Measurements from ENCODE around the gene FBXO15.

FBXO15 gene

GRCh38 chr18:74173434-74173750 lies 25.8 kb upstream of the FBXO15 start:
- TF ChIP-seq, protein P1, sequence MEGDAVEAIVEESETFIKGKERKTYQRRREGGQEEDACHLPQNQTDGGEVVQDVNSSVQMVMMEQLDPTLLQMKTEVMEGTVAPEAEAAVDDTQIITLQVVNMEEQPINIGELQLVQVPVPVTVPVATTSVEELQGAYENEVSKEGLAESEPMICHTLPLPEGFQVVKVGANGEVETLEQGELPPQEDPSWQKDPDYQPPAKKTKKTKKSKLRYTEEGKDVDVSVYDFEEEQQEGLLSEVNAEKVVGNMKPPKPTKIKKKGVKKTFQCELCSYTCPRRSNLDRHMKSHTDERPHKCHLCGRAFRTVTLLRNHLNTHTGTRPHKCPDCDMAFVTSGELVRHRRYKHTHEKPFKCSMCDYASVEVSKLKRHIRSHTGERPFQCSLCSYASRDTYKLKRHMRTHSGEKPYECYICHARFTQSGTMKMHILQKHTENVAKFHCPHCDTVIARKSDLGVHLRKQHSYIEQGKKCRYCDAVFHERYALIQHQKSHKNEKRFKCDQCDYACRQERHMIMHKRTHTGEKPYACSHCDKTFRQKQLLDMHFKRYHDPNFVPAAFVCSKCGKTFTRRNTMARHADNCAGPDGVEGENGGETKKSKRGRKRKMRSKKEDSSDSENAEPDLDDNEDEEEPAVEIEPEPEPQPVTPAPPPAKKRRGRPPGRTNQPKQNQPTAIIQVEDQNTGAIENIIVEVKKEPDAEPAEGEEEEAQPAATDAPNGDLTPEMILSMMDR (conservative IDR thresholded peaks at IDR 0.05): no peak
- H3K27ac ChIP-seq: no peak overlapping the region

DNA sequence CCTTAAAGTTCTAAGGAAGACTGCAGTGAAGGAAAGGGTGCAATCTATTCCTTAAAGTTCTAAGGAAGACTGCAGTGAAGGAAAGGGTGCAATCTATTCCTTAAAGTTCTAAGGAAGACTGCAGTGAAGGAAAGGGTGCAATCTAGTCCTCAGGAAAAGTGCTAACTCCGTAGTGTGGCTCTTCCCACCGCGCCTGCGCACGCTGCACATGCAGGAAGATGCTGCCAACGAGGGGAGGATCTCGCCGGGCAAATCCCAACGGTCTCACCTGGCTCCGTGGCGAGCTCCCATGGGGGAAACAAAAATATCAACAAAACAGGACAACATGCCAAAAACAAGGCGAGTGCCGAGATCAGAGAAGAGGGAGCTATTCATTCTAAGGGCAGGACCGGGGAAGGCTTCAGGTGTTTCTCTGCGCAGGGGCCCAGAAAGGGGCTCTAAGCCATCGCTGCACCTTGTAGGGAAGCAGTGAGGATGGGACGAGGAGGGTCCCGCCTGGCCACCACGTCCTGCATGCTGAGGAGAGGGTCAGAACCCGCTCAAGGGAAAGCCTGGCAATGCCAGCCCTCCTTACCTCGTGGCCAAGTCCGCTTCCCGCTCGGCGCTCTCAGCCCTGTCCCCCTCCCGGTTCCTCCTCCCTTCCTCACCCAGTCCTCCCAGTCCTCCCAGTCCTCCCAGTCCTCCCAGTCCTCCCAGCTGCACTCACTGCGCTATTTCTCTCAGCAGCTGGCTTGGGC lies 25.2 kb upstream of the FBXO15 start:
- TF ChIP-seq, protein P1 (conservative IDR thresholded peaks at IDR 0.05): no peak
- no peak overlapping the region for H3K27ac ChIP-seq

DNA sequence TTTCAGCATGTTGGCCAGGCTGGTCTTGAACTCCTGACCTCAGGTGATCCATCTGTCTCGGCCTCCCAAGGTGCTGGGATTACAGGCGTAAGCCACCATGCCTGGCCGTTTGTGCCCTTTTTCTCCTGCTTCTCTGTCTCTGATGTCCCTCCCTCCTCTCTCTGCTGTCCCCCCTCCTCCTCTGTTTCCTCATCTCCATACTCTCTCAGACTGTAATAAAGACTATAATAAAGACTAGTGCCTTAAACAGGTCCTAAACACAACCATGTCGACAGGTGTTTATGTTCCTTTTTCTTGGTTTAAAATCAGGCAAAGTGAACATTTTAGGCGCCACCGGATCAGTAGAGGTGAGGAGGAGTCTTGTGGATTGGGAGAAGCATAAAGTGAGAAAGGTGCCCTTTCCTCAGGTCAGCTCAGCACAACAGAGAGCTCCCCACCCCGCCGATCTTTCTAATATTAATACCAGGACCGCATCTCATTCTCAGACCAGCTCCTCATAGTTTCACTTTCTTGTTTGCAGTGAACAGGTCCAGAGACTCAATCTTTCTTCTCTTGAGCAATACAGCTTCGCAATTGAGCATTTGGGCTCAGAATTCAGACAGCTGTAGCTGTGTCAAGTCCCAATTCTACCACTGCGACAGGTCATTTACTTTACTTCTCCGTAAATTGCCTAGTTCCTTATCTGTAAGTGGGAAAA lies 24.4 kb upstream of the FBXO15 start:
- TF ChIP-seq, protein P1 (conservative IDR thresholded peaks at IDR 0.05): no peak
- H3K27ac ChIP-seq: peak overlapping the region; percentile 34; the same call in 1 of the 2 replicates

DNA sequence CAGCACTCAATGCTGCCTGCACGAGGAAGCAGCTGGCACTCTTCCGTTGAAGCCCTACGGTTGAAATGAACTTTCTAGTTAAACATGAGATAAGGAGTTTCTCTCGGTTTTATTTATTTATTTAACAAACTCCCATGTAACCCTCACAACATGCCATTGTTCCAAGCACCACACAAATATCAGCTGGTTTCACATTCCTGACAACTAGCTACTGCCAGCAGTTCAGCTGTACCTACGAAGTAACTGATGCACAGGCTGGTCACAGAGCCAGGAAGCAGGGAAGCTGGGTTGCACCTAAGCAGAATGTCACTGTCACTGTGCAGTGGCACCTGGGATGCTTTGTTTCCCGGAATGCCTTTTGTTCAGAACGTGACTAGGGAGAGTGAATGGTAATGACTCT lies 18.8 kb upstream of the FBXO15 start:
- peak overlapping the region; percentile 43 for H3K27ac ChIP-seq
- TF ChIP-seq, protein P1 (conservative IDR thresholded peaks at IDR 0.05): no peak

DNA sequence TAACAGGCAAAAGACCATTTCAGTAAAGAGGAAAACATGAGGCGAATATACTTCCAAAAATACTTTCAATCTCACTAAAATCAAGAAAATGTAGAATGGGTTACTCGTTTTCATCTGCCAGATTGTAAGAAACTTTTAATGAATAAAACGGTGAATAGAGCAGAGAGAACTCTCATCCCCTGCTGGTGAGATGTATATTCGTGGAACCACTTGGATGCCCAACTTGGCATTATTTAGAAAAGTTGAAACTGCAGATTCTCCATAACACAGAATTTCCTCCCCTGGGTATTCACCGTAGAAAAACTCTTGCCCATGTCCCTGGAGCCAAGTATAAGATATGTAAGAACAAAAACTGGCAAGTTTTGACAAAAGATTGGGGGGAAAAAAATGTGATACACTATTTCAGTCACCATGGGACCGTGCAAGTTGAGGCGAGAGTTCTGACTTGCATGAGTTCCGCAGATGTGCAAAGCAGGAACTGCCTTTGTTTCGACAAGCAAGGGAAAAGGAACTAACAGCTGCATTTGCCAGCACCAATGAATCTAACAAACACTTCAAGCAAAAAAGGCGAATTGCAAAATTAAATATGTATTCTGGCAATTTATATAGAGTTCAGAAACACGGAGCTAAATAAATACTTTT lies 15.5 kb upstream of the FBXO15 start:
- no peak overlapping the region for H3K27ac ChIP-seq
- TF ChIP-seq, protein P1 (conservative IDR thresholded peaks at IDR 0.05): no peak

DNA sequence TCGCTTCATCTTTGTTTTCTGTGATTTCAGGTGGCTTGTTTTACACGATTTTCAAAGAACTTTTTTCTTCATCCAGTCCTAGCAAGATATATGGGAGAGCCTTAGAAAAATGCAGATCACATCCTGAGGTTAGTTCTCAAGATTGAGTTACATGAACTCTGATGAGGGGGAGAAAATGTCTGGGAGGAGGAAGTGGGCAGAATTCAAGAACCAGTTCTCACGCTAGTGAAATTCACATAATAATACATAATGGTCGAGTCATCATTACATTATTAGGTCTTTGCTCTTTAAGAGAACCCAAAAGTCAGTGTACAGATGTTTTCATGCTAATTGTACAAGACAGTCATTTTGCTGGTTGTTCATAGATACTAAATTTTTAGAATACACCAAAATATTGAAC lies 7.6 kb upstream of the FBXO15 start:
- TF ChIP-seq, protein P1 (conservative IDR thresholded peaks at IDR 0.05): no peak
- no peak overlapping the region for H3K27ac ChIP-seq

DNA sequence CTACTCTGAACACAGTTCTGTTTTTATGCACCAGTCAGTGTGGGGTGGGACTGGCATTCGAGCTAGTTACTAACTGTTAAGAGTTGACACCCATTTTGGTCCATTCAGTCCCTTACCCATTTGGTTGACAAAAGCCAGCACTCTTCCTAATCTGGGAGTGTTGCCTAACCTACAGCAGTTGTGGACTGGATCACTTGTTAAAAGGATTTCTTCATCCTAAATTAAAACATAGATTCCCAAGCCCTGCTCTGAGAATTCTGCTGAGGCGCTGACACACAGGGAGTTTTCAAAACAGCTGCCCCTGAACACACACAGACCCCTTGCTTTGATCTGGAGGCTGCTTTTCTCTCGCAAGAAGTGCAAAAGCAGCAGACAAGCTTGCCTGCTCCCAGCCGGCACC lies 7.1 kb upstream of the FBXO15 start:
- no peak overlapping the region for H3K27ac ChIP-seq
- TF ChIP-seq, protein P1 (conservative IDR thresholded peaks at IDR 0.05): no peak
